CD4-positive, CD25-positive, alpha-beta regulatory T cell (primary cell): ENCODE measurements around the gene EIF2A. TPM values are rescaled to one million over a fixed set of nuclear protein-coding genes. Genes with fewer than 3 reads are reported as not detected.

Source experiments
- ATAC-seq, 2 donors: fragments of 150-1000 bp; cut with Tn5 transposase; one replicate each; pipeline ENCODE4 v1.10.0; 2021; ENCODE audit warnings: low read depth in 2 of 2, moderate number of reproducible peaks in 2 of 2, moderate library complexity in 1 of 2
- DNase-seq, 3 donors: peaks; one replicate each; pipeline versions ENCODE4 v3.0.0 to v3.0.0-alpha.2; 2012 to 2022; ENCODE audit warnings: mixed read lengths in 1 of 3
- H3K27ac ChIP-seq: one replicate; pipeline ENCODE4 v1.7.0; 2013; ENCODE audit warnings: mild to moderate bottlenecking, low read length; ENCODE audit not compliant: insufficient read depth, poor library complexity, severe bottlenecking
- H3K27me3 ChIP-seq: one replicate; pipeline ENCODE4 v1.7.0; 2013; ENCODE audit warnings: low read length; ENCODE audit not compliant: control insufficient read depth, insufficient read depth
- H3K36me3 ChIP-seq: one replicate; pipeline ENCODE4 v1.7.0; 2013; ENCODE audit warnings: mild to moderate bottlenecking, low read length, moderate library complexity; ENCODE audit not compliant: control insufficient read depth, insufficient read depth
- H3K4me1 ChIP-seq: 2 replicates; pipeline ENCODE4 v1.7.0; 2013; ENCODE audit warnings: mild to moderate bottlenecking, low read length; ENCODE audit not compliant: insufficient read depth, control insufficient read depth, poor library complexity, severe bottlenecking
- H3K4me3 ChIP-seq: one replicate; pipeline ENCODE4 v1.7.0; 2013; ENCODE audit warnings: low read depth, mild to moderate bottlenecking, low read length, moderate library complexity
- H3K9me3 ChIP-seq, 2 experiments: 1 replicate in 1 of 2; 2 replicates in 1 of 2; pipeline ENCODE4 v1.7.0; 2013; ENCODE audit warnings: low read length in 2 of 2, mild to moderate bottlenecking in 1 of 2, moderate library complexity in 1 of 2; ENCODE audit not compliant: control insufficient read depth in 2 of 2
- H3K27ac Mint-ChIP-seq, 3 donors: one replicate each; pipeline ENCODE4 v1.8.0; 2020 to 2022; ENCODE audit warnings: mild to moderate bottlenecking in 3 of 3, mixed read lengths in 3 of 3, moderate library complexity in 2 of 3
- H3K27me3 Mint-ChIP-seq: one replicate; pipeline ENCODE4 v1.8.0; 2022; ENCODE audit warnings: mild to moderate bottlenecking, mixed read lengths
- H3K36me3 Mint-ChIP-seq: one replicate; pipeline ENCODE4 v1.8.0; 2020; ENCODE audit warnings: mixed read lengths
- H3K4me1 Mint-ChIP-seq, 4 donors: one replicate each; pipeline ENCODE4 v1.8.0; 2020 to 2022; ENCODE audit warnings: mixed read lengths in 4 of 4, mild to moderate bottlenecking in 1 of 4
- H3K4me3 Mint-ChIP-seq, 4 donors: one replicate each; pipeline ENCODE4 v1.8.0; 2020 to 2022; ENCODE audit warnings: mild to moderate bottlenecking in 4 of 4, mixed read lengths in 4 of 4, moderate library complexity in 3 of 4
- H3K9me3 Mint-ChIP-seq, 7 donors: one replicate each; pipeline ENCODE4 v1.8.0; 2020 to 2022; ENCODE audit warnings: mixed read lengths in 7 of 7, mild to moderate bottlenecking in 3 of 7, moderate library complexity in 2 of 7
- polyA plus RNA-seq, 4 donors: library from polyadenylated mRNA; unstranded; fragments of 300-500 nt; fragmentation: Illumina TruSeq; gene quantifications; one replicate each; pipeline ENCODE4 v1.2.3, GENCODE V29; 2021
- total RNA-seq: library from RNA; stranded (reverse); gene quantifications from one replicate; pipeline ENCODE4 v1.2.3, GENCODE V29; 2022

EIF2A gene
- total and polyA plus RNA-seq, 5 donors from 2014 or later: 34.1 to 94.4 (median 49.4) TPM

DNA sequence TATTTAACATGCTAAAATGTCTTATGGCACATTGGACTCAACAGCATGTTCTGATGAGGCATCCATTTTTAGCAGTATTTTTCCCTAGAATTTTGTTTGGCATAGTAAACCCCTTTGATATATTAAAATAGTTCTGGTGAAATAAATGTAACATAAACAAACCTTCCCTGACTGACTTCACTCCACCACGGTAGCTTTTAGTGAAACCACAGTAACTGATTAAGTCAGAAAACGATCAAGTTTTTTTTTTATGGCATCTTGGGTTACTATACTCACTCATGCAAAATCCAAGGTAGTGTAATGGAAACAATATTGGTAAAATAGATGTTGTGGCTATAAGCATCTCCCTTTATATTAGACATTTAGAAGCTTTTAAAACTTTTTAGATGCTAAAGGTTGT, 3.1 kb upstream of the EIF2A start:
- Histone ChIP-seq H3K4me1 (peaks cover 29% of the 10 kb centered on the region), H3K4me3 (peak overlapping the region; percentile 94), H3K27ac (no peak overlapping the region), H3K36me3 (peaks cover 15% of the 10 kb centered on the region), H3K9me3 (no peaks in the 10 kb centered on the region), H3K27me3 (no peaks in the 10 kb centered on the region)
- Mint-ChIP-seq H3K4me1 (peaks cover 35 to 63% (median 51%) of the 10 kb centered on the region in 4 donors), H3K27me3 (no peaks in the 10 kb centered on the region), H3K27ac (peak overlapping the region in 1 of 3 donors; percentile 99), H3K4me3 (peak overlapping the region; percentile 31 to 98 (median 94)), H3K36me3 (peaks cover 15% of the 10 kb centered on the region), H3K9me3 (no peaks in the 10 kb centered on the region)
- DNase-seq: no peak
- no peak for ATAC-seq

GRCh38 chr3:150544041-150544440, 2.5 kb upstream of the EIF2A start:
- H3K9me3 ChIP-seq: no peaks in the 10 kb centered on the region
- ATAC-seq (no peak), DNase-seq (no peak)
- peak overlapping the region; percentile 94 for H3K4me3 ChIP-seq
- H3K4me1 ChIP-seq: peaks cover 29% of the 10 kb centered on the region
- peaks cover 39 to 66% (median 52%) of the 10 kb centered on the region in 4 donors for H3K4me1 Mint-ChIP-seq
- peaks cover 15% of the 10 kb centered on the region for H3K36me3 ChIP-seq
- no peaks in the 10 kb centered on the region for H3K27me3 Mint-ChIP-seq
- peak overlapping the region; percentile 93 to 98 (median 94) for H3K4me3 Mint-ChIP-seq
- H3K27me3 ChIP-seq: no peaks in the 10 kb centered on the region
- H3K9me3 Mint-ChIP-seq: no peaks in the 10 kb centered on the region
- peak overlapping the region in 2 of 3 donors; percentile 76 to 99 for H3K27ac Mint-ChIP-seq
- H3K27ac ChIP-seq: peak overlapping the region; percentile 99
- H3K36me3 Mint-ChIP-seq: peaks cover 15% of the 10 kb centered on the region

GRCh38 chr3:150544726-150545125, 1.9 kb upstream of the EIF2A start:
- peaks cover 39 to 67% (median 56%) of the 10 kb centered on the region in 4 donors for H3K4me1 Mint-ChIP-seq
- no peaks in the 10 kb centered on the region for H3K9me3 Mint-ChIP-seq
- peak overlapping the region in 2 of 3 donors; percentile 76 to 99 for H3K27ac Mint-ChIP-seq
- H3K27me3 ChIP-seq: no peaks in the 10 kb centered on the region
- H3K27me3 Mint-ChIP-seq: no peaks in the 10 kb centered on the region
- no peak for ATAC-seq
- no peaks in the 10 kb centered on the region for H3K9me3 ChIP-seq
- H3K36me3 Mint-ChIP-seq: peaks cover 15% of the 10 kb centered on the region
- peaks cover 29% of the 10 kb centered on the region for H3K4me1 ChIP-seq
- peak overlapping the region; percentile 99 for H3K27ac ChIP-seq
- DNase-seq: no peak
- H3K36me3 ChIP-seq: peaks cover 16% of the 10 kb centered on the region
- H3K4me3 Mint-ChIP-seq: peak overlapping the region; percentile 93 to 98 (median 94)
- H3K4me3 ChIP-seq: peak overlapping the region; percentile 94

DNA sequence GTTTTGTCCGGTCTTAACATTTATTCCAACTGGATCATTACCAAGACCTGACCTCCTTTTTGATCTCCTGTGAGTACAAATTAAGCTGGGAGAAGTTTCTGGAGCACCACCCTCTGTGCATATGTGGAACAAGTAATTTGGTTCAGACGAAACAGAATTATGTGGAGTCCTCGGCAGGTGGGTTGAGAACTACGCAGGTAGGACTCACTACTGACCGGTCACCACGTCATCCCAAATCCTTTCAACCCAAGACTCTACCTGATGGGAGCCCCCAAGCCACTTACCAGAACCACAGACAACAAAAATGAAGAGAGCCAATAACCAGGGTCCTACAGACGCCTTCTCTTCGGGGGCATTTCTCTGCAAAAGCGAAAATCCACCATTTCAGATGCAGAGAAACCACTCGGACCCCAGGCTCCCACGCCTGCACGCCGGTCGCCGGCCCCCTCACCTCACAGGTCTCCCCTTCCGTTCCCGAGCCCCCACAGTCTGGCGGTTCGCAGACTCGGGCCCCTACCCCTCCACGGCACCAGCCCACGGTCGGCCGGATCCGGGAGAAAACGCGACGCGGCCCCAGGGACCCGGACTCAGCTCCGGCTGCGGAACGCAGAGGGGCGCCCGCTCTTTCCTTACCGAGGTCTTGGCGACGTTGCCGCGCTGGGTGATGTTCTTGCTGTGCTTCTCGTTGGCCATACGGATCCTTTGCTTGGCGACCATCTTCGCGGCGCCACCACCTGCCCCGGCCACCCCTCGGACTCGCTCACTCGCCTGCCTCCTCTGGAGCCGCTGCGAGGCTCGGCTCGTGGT, 965 bp upstream of the EIF2A start:
- H3K27me3 Mint-ChIP-seq: no peaks in the 10 kb centered on the region
- H3K27ac Mint-ChIP-seq: peak overlapping the region; percentile 95 to 99 (median 98)
- ATAC-seq (peak; percentile 9 to 13), DNase-seq (peak in 1 of 3 donors; percentile 65)
- Histone ChIP-seq H3K9me3 (no peaks in the 10 kb centered on the region), H3K27ac (peak overlapping the region; percentile 99), H3K36me3 (peaks cover 19% of the 10 kb centered on the region), H3K27me3 (no peaks in the 10 kb centered on the region), H3K4me1 (peaks cover 29% of the 10 kb centered on the region), H3K4me3 (peak overlapping the region; percentile 94)
- H3K9me3 Mint-ChIP-seq: no peaks in the 10 kb centered on the region
- H3K36me3 Mint-ChIP-seq: peaks cover 15% of the 10 kb centered on the region
- H3K4me3 Mint-ChIP-seq: peak overlapping the region; percentile 93 to 98 (median 94)
- H3K4me1 Mint-ChIP-seq: peaks cover 39 to 71% (median 59%) of the 10 kb centered on the region in 4 donors

- H3K27me3 ChIP-seq: no peaks in the 10 kb centered on the region
- no peaks in the 10 kb centered on the region for H3K9me3 Mint-ChIP-seq
- no peaks in the 10 kb centered on the region for H3K9me3 ChIP-seq
- DNase-seq (no peak), ATAC-seq (no peak)
- peaks cover 19% of the 10 kb centered on the region for H3K36me3 Mint-ChIP-seq
- peaks cover 14% of the 10 kb centered on the region for H3K36me3 ChIP-seq
- H3K4me3 ChIP-seq: peak overlapping the region; percentile 92
- H3K27ac ChIP-seq: peak overlapping the region; percentile 99
- peak overlapping the region; percentile 93 to 98 (median 94) for H3K4me3 Mint-ChIP-seq
- peaks cover 39 to 67% (median 57%) of the 10 kb centered on the region in 4 donors for H3K4me1 Mint-ChIP-seq
- peak overlapping the region; percentile 95 to 99 (median 98) for H3K27ac Mint-ChIP-seq
- no peaks in the 10 kb centered on the region for H3K27me3 Mint-ChIP-seq
- H3K4me1 ChIP-seq: peaks cover 29% of the 10 kb centered on the region
Observed at GRCh38 chr3:150547045-150547741, 606 bp downstream of the EIF2A start.

DNA sequence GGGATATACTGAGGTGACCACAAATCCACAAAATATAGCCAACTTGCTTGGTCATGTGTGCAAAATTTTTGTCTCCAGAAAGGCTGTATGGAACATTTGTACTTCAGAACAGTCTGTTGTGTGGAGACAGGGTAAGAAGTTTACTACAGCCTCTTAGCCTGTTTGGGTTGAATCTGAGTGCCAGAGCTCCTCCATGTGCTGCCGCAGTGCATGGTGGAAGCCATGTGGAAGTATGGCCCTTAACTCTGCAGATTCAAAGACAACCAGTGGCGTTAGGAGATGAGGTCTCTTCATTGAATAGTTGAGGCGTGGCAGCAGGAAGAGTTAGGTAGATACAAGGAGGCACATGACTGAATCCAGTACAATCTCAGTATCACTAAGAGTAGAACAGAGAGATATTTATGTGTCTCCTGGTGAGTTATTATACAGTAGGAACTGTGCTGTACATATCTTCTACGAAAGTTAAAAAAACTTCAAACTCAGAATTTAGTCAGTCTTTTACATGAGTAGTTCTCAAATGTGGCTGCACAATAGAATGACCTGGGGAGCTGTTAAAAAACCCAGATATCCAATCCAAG, 9.4 kb downstream of the EIF2A start:
- H3K27ac Mint-ChIP-seq: peak overlapping the region in 1 of 3 donors; percentile 56
- no peaks in the 10 kb centered on the region for H3K9me3 ChIP-seq
- no peaks in the 10 kb centered on the region for H3K27me3 Mint-ChIP-seq
- no peak for DNase-seq
- no peaks in the 10 kb centered on the region for H3K4me1 ChIP-seq
- peaks cover 39 to 44% (median 41%) of the 10 kb centered on the region in 4 donors for H3K4me1 Mint-ChIP-seq
- H3K36me3 Mint-ChIP-seq: peaks cover 41% of the 10 kb centered on the region
- ATAC-seq: no peak
- no peaks in the 10 kb centered on the region for H3K27me3 ChIP-seq
- no peaks in the 10 kb centered on the region for H3K9me3 Mint-ChIP-seq
- H3K4me3 ChIP-seq: no peak overlapping the region
- peak overlapping the region in 1 of 4 donors; percentile 19 for H3K4me3 Mint-ChIP-seq
- H3K27ac ChIP-seq: no peak overlapping the region
- peaks cover 46% of the 10 kb centered on the region for H3K36me3 ChIP-seq

DNA sequence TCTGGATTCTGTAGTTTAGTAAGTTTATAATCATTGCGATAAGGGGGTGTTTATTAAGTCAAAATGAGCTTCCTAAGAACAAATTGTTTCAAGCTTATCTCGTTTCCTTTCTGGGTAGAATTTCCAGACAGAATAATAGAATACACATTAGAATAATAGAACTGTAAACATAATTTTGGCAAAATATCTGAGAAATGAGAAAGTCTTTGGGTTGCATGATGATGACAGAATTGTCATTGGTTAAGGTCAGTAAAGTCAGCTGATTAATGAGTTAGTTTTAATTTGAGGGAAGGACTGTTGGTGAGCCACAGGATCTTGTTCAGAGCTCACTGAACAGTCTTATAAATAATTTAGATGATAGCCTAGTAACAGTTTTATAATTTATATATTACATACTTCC, 10.2 kb downstream of the EIF2A start:
- H3K36me3 ChIP-seq: peaks cover 46% of the 10 kb centered on the region
- H3K27ac Mint-ChIP-seq: peak overlapping the region in 1 of 3 donors; percentile 29
- H3K4me3 Mint-ChIP-seq: no peak overlapping the region

More for the DNA sequence above, 10.2 kb downstream of the EIF2A start:
- Histone ChIP-seq H3K27me3 (no peaks in the 10 kb centered on the region), H3K27ac (no peak overlapping the region), H3K4me3 (no peak overlapping the region), H3K9me3 (no peaks in the 10 kb centered on the region), H3K4me1 (no peaks in the 10 kb centered on the region)
- H3K27me3 Mint-ChIP-seq: no peaks in the 10 kb centered on the region
- H3K4me1 Mint-ChIP-seq: peaks cover 37 to 40% (median 38%) of the 10 kb centered on the region in 4 donors
- no peaks in the 10 kb centered on the region for H3K9me3 Mint-ChIP-seq
- peaks cover 39% of the 10 kb centered on the region for H3K36me3 Mint-ChIP-seq
- ATAC-seq: no peak
- no peak for DNase-seq
